WTC11 (cell line): Measurements from ENCODE around the gene ADSL. TPM values are rescaled to one million over a fixed set of nuclear protein-coding genes. Genes with fewer than 3 reads are reported as not detected.
"Not testable (repeated sequence)": the region's sequence is repeated elsewhere in the genome, so short reads cannot be mapped to it uniquely, and the experiment has no call there.

Source experiments
- ATAC-seq: fragments of 200-7000 bp; cut with Tn5 transposase; 2 replicates; pipeline ENCODE4 v1.10.0; 2021; ENCODE audit warnings: mild to moderate bottlenecking, moderate library complexity
- CTCF ChIA-PET: fragments of 300-600 bp; sonication (Branson Sonifier 250); formaldehyde crosslinking; loops from one replicate; lab custom pipeline; 2021; ENCODE audit warnings: antibody characterized with exemption; lab: Charles Lee
- POLR2A ChIA-PET: fragments of 350-600 bp; sonication (Branson Sonifier 250); formaldehyde crosslinking; loops from one replicate; lab custom pipeline; 2021; ENCODE audit warnings: antibody characterized with exemption; lab: Charles Lee
- DNase-seq: peaks from one replicate; pipeline ENCODE4 v3.0.0; 2021; ENCODE audit warnings: low spot score
- H3K27ac Mint-ChIP-seq: 2 replicates; pipeline ENCODE4 v1.8.0; 2021; ENCODE audit warnings: mixed read lengths
- H3K27me3 Mint-ChIP-seq: 2 replicates; pipeline ENCODE4 v1.8.0; 2021; ENCODE audit warnings: low read depth, mild to moderate bottlenecking, moderate library complexity, mixed read lengths
- H3K36me3 Mint-ChIP-seq: 2 replicates; pipeline ENCODE4 v1.8.0; 2021; ENCODE audit warnings: mixed read lengths
- H3K4me1 Mint-ChIP-seq: 2 replicates; pipeline ENCODE4 v1.8.0; 2022; ENCODE audit warnings: mixed read lengths
- H3K4me3 Mint-ChIP-seq: 2 replicates; pipeline ENCODE4 v1.8.0; 2021; ENCODE audit warnings: mild to moderate bottlenecking, moderate library complexity, mixed read lengths
- H3K9me3 Mint-ChIP-seq: 2 replicates; pipeline ENCODE4 v1.8.0; 2021; ENCODE audit warnings: mixed read lengths
- CREB1 ChIP-seq: sonication (generic); formaldehyde crosslinking; IDR thresholded peaks from 2 replicates; pipeline ENCODE4 v1.8.0; 2023; ENCODE audit warnings: mild to moderate bottlenecking, missing genetic modification reagents
- ETV6 ChIP-seq: sonication (generic); formaldehyde crosslinking; IDR thresholded peaks from 2 replicates; pipeline ENCODE4 v1.8.1; 2022; ENCODE audit warnings: mild to moderate bottlenecking, missing genetic modification reagents
- FOXP1 ChIP-seq: sonication (generic); formaldehyde crosslinking; IDR thresholded peaks from 2 replicates; pipeline ENCODE4 v1.8.0; 2022; ENCODE audit warnings: missing genetic modification reagents, mild to moderate bottlenecking, moderate library complexity, borderline replicate concordance
- IRF2 ChIP-seq: sonication (generic); formaldehyde crosslinking; IDR thresholded peaks from 2 replicates; pipeline ENCODE4 v1.8.0; 2022; ENCODE audit warnings: low read depth, missing genetic modification reagents, borderline replicate concordance
- JAZF1 ChIP-seq: fragments of 250-450 bp; sonication (Bioruptor Pico); IDR thresholded peaks from 2 replicates; pipeline ENCODE4 v1.9.0; 2021; ENCODE audit warnings: moderate library complexity, mild to moderate bottlenecking, inconsistent platforms
- NFYB ChIP-seq: sonication (generic); formaldehyde crosslinking; conservative IDR thresholded peaks from 2 replicates; pipeline ENCODE4 v1.8.0; 2022; ENCODE audit warnings: low read depth, missing genetic modification reagents
- NR3C1 ChIP-seq: sonication (generic); formaldehyde crosslinking; conservative IDR thresholded peaks from 2 replicates; pipeline ENCODE4 v1.8.1; 2023; ENCODE audit warnings: low read depth, mild to moderate bottlenecking, missing genetic modification reagents
- SP1 ChIP-seq: sonication (generic); formaldehyde crosslinking; conservative IDR thresholded peaks from 2 replicates; pipeline ENCODE4 v1.8.1; 2022; ENCODE audit warnings: missing genetic modification reagents
- ZNF232 ChIP-seq: sonication (generic); formaldehyde crosslinking; IDR thresholded peaks from 2 replicates; pipeline ENCODE4 v1.8.0; 2022; ENCODE audit warnings: mild to moderate bottlenecking, missing genetic modification reagents
- ZNF263 ChIP-seq: sonication (generic); formaldehyde crosslinking; IDR thresholded peaks from 2 replicates; pipeline ENCODE4 v1.8.1; 2022; ENCODE audit warnings: low read depth, mild to moderate bottlenecking, moderate library complexity, missing genetic modification reagents
- ZNF423 ChIP-seq: fragments of 250-450 bp; sonication (Bioruptor Pico); IDR thresholded peaks from 2 replicates; pipeline ENCODE4 v2.1.2; 2022; ENCODE audit warnings: mild to moderate bottlenecking, moderate library complexity
- total RNA-seq: library from RNA; stranded (reverse); gene quantifications from 3 replicates; pipeline ENCODE4 v1.2.3, GENCODE V29; 2021
- TF ChIP-seq, protein P1 (sequence below): fragments of 250-450 bp; sonication (Bioruptor Pico); IDR thresholded peaks from 2 replicates; pipeline ENCODE4 v2.1.2; 2022; ENCODE audit warnings: mild to moderate bottlenecking, moderate library complexity
- TF ChIP-seq, protein P2 (sequence below): sonication (generic); formaldehyde crosslinking; IDR thresholded peaks from 2 replicates; pipeline ENCODE4 v1.8.1; 2023; ENCODE audit warnings: mild to moderate bottlenecking, missing genetic modification reagents, moderate library complexity
- TF ChIP-seq, protein P3 (sequence below): sonication (generic); formaldehyde crosslinking; IDR thresholded peaks from 2 replicates; pipeline ENCODE4 v1.8.1; 2022; ENCODE audit warnings: mild to moderate bottlenecking, missing genetic modification reagents, moderate library complexity, borderline replicate concordance
- TF ChIP-seq, protein P4 (sequence below): fragments of 250-450 bp; sonication (Bioruptor Pico); IDR thresholded peaks from 2 replicates; pipeline ENCODE4 v1.8.0; 2021; ENCODE audit warnings: mild to moderate bottlenecking
- TF ChIP-seq, protein P5 (sequence below): sonication (generic); formaldehyde crosslinking; IDR thresholded peaks from 2 replicates; pipeline ENCODE4 v1.8.1; 2023; ENCODE audit warnings: mild to moderate bottlenecking, missing genetic modification reagents, moderate library complexity
- TF ChIP-seq, protein P6 (sequence below): sonication (generic); formaldehyde crosslinking; conservative IDR thresholded peaks from 2 replicates; pipeline ENCODE4 v1.8.1; 2022; ENCODE audit warnings: mild to moderate bottlenecking, missing genetic modification reagents
- TF ChIP-seq, protein P7 (sequence below): sonication (generic); formaldehyde crosslinking; IDR thresholded peaks from 2 replicates; pipeline ENCODE4 v1.8.1; 2022; ENCODE audit warnings: low read depth, missing genetic modification reagents, borderline replicate concordance

The ADSL gene
- total RNA-seq, 1 experiment from 2014 or later, result 154 TPM

DNA sequence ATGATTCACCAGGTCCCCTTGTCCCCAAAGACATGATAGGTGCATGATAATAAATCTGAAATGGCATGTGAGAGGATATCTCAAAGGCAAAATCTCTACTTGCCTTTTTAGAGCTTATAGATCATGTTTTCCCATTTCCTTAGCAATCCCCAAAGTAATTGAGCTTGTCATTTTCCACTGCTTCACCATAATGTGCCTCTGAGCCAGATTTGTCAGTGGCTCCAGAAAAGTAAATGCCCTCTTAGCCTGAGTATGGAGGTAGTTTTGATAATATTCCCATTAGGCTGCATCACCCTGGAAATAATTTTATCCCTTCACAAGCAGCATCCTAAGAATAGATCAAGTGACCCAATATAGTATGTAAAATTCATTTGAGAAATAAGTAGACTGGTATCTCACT is 36.7 kb upstream of the ADSL start (continued):
- TF ChIP-seq, protein P1, sequence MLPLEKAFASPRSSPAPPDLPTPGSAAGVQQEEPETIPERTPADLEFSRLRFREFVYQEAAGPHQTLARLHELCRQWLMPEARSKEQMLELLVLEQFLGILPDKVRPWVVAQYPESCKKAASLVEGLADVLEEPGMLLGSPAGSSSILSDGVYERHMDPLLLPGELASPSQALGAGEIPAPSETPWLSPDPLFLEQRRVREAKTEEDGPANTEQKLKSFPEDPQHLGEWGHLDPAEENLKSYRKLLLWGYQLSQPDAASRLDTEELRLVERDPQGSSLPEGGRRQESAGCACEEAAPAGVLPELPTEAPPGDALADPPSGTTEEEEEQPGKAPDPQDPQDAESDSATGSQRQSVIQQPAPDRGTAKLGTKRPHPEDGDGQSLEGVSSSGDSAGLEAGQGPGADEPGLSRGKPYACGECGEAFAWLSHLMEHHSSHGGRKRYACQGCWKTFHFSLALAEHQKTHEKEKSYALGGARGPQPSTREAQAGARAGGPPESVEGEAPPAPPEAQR, result no peak
- TF ChIP-seq, protein P2, sequence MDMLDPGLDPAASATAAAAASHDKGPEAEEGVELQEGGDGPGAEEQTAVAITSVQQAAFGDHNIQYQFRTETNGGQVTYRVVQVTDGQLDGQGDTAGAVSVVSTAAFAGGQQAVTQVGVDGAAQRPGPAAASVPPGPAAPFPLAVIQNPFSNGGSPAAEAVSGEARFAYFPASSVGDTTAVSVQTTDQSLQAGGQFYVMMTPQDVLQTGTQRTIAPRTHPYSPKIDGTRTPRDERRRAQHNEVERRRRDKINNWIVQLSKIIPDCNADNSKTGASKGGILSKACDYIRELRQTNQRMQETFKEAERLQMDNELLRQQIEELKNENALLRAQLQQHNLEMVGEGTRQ (CRISPR knock-in tag), result no peak
- TF ChIP-seq IRF2 (CRISPR knock-in tag) (no peak), ZNF232 (CRISPR knock-in tag) (no peak), NR3C1 (no peak), ZNF263 (CRISPR knock-in tag) (no peak)
- TF ChIP-seq, protein P3, sequence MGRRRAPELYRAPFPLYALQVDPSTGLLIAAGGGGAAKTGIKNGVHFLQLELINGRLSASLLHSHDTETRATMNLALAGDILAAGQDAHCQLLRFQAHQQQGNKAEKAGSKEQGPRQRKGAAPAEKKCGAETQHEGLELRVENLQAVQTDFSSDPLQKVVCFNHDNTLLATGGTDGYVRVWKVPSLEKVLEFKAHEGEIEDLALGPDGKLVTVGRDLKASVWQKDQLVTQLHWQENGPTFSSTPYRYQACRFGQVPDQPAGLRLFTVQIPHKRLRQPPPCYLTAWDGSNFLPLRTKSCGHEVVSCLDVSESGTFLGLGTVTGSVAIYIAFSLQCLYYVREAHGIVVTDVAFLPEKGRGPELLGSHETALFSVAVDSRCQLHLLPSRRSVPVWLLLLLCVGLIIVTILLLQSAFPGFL, result no peak
- TF ChIP-seq, protein P4, sequence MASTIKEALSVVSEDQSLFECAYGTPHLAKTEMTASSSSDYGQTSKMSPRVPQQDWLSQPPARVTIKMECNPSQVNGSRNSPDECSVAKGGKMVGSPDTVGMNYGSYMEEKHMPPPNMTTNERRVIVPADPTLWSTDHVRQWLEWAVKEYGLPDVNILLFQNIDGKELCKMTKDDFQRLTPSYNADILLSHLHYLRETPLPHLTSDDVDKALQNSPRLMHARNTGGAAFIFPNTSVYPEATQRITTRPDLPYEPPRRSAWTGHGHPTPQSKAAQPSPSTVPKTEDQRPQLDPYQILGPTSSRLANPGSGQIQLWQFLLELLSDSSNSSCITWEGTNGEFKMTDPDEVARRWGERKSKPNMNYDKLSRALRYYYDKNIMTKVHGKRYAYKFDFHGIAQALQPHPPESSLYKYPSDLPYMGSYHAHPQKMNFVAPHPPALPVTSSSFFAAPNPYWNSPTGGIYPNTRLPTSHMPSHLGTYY, result no peak

DNA sequence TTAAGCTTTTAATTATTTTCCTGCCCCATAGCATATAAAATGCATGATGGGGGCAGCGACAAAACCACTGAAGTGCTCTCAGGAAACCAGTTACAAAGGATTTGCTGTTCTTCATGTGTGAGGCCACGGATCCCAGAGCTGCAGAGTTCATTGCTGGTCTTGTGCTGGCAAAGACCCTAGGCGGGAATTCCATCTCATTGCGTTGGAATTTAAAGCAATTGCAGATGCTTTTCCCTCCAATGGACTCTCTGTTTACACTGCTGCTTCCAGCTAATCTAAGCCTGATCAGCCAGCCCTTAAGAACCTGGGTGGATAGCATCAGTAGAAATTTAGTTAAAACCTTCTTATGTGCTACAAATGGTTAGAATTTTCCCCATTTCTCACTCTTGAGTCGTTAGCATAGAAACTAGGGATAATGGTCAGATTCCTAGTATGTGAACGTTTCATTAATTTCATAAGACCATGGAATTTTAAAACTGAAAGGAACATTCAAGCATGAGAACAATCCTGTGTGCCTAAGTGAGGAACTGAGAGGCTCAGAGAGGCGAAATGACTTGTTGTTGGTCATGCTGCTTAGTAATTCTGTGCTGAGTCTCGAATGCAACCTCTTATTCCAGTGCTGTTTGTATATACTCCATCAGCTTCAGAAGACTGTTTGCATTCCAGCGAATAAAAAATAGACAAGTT is 36.1 kb upstream of the ADSL start:
- 0 out of 2 replicates have a peak overlapping the region, but pooled peaks have one; percentile 10 for H3K27ac Mint-ChIP-seq
- POLR2A ChIA-PET, result no interaction called here
- DNase-seq, result no peak

DNA sequence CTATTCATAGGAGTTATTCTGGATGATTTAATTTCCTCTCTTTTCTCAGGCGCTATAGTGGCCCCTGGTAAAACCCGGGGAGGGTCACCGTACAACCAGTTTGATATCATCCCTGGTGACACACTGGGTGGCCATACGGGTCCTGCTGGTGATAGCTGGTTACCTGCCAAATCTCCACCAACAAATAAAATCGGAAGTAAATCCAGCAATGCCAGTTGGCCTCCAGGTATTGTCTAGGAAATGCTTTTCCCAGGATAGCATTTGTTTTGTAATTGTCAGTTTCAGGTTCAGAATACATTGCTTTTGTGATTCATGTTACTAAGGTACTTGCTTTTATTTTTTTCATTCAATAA is 35.6 kb upstream of the ADSL start:
- CTCF ChIA-PET, result no interaction called here
- DNase-seq (no peak), ATAC-seq (no peak)
- POLR2A ChIA-PET, result no interaction called here
- no peak overlapping the region for H3K4me3 Mint-ChIP-seq
- no peaks in the 10 kb centered on the region for H3K9me3 Mint-ChIP-seq
- H3K27ac Mint-ChIP-seq, result peak overlapping the region; percentile 10; the same call in 1 of the 2 replicates
- no peaks in the 10 kb centered on the region for H3K4me1 Mint-ChIP-seq
- TF ChIP-seq ZNF423, result no peak
- no peaks in the 10 kb centered on the region; the same call in 1 of the 2 replicates for H3K27me3 Mint-ChIP-seq
- peaks cover 72% of the 10 kb centered on the region for H3K36me3 Mint-ChIP-seq

More for the DNA sequence above, 36.1 kb upstream of the ADSL start:
- no peak for TF ChIP-seq ETV6 (CRISPR knock-in tag)
- no peak for TF ChIP-seq SP1
- TF ChIP-seq, protein P5, sequence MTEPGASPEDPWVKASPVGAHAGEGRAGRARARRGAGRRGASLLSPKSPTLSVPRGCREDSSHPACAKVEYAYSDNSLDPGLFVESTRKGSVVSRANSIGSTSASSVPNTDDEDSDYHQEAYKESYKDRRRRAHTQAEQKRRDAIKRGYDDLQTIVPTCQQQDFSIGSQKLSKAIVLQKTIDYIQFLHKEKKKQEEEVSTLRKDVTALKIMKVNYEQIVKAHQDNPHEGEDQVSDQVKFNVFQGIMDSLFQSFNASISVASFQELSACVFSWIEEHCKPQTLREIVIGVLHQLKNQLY, result no peak
- no peak for TF ChIP-seq CREB1 (CRISPR knock-in tag)
- TF ChIP-seq, protein P6, sequence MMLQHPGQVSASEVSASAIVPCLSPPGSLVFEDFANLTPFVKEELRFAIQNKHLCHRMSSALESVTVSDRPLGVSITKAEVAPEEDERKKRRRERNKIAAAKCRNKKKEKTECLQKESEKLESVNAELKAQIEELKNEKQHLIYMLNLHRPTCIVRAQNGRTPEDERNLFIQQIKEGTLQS, result no peak
- TF ChIP-seq, protein P7, sequence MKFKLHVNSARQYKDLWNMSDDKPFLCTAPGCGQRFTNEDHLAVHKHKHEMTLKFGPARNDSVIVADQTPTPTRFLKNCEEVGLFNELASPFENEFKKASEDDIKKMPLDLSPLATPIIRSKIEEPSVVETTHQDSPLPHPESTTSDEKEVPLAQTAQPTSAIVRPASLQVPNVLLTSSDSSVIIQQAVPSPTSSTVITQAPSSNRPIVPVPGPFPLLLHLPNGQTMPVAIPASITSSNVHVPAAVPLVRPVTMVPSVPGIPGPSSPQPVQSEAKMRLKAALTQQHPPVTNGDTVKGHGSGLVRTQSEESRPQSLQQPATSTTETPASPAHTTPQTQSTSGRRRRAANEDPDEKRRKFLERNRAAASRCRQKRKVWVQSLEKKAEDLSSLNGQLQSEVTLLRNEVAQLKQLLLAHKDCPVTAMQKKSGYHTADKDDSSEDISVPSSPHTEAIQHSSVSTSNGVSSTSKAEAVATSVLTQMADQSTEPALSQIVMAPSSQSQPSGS (CRISPR knock-in tag), result no peak
- TF ChIP-seq FOXP1, result no peak
- TF ChIP-seq ZNF232 (CRISPR knock-in tag), result no peak
- TF ChIP-seq NFYB (CRISPR knock-in tag), result no peak
- no peak for TF ChIP-seq JAZF1
- peaks cover 67% of the 10 kb centered on the region for H3K36me3 Mint-ChIP-seq
- H3K27me3 Mint-ChIP-seq, result no peaks in the 10 kb centered on the region; the same call in 1 of the 2 replicates
- H3K4me3 Mint-ChIP-seq, result no peak overlapping the region
- no peak for ATAC-seq
- no peaks in the 10 kb centered on the region for H3K4me1 Mint-ChIP-seq
- CTCF ChIA-PET, result interaction anchor here (1.3 kb wide), 1 partner anchor 38 kb away, joined by 4 read pairs; no protein-coding TSS in a partner anchor
- no peaks in the 10 kb centered on the region for H3K9me3 Mint-ChIP-seq

DNA sequence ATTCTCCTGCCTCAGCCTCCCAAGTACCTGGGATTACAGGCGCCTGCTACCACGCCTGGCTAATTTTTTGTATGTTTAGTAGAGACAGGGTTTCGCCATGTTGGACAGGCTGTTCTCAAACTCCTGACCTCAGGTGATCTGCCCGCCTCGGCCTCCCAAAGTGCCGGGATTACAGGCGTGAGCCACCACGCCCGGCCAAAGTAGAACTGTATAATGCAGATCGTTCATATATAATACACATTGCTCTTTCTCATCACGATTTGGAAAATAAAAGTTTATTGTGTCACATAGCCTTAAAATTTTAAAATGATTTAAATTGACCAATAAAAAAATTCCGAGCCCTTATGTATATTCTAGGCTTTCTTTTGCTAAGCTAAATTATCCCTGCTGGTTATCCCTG is 34.7 kb upstream of the ADSL start:
- H3K4me1 Mint-ChIP-seq, H3K27ac Mint-ChIP-seq, ATAC-seq, H3K27me3 Mint-ChIP-seq, DNase-seq, H3K4me3 Mint-ChIP-seq, CTCF ChIA-PET, H3K9me3 Mint-ChIP-seq: not testable (repeated sequence)
- POLR2A ChIA-PET, result interaction anchor here (0.7 kb wide), 1 partner anchor 15 kb away, joined by 4 read pairs; no protein-coding TSS in a partner anchor
- peaks cover 81% of the 10 kb centered on the region for H3K36me3 Mint-ChIP-seq
